ENCODE data around the gene SEMA3A. TPM values are rescaled to one million over a fixed set of nuclear protein-coding genes. Genes with fewer than 3 reads are reported as not detected.
A peak's percentile ranks its signal among the peaks of the same experiment; 100 is the strongest.

The SEMA3A gene
- total and polyA plus RNA-seq, 2 of the 4 experiments (the other 2 are of a cell fraction): 31.2 to 213 TPM

- peak overlapping the region; percentile 45; the same call in 1 of the 2 replicates for H2BK20ac ChIP-seq (ENCODE audit: low read depth, low read length)
- no TSS peak for BruUV-seq (replicated peaks)
- H4K91ac ChIP-seq (ENCODE audit: insufficient read depth, low read depth, low read length): peak overlapping the region; percentile 10; the same call in 1 of the 2 replicates
- DNase-seq: peak; percentile 52
- H3K79me1 ChIP-seq (ENCODE audit: low read depth in 1 of 2, low read length in 2 of 2): peaks cover 23 to 65% of the 10 kb centered on the region in 2 experiments
- H3K9me1 ChIP-seq (ENCODE audit: insufficient read depth, low read length): peaks cover 4% of the 10 kb centered on the region; the same call in 1 of the 2 replicates
- H3K9ac ChIP-seq (ENCODE audit: low read depth, low read length): no peak overlapping the region; the same call in 1 of the 2 replicates
- no peak overlapping the region for H2AK9ac ChIP-seq (replicated peaks; ENCODE audit: low read depth, low read length, poor library complexity)
- no peak overlapping the region for H2AFZ ChIP-seq (replicated peaks; ENCODE audit: low read length, poor library complexity)
- in situ Hi-C loops (cut with MboI; ENCODE audit: low sequenced_read_pairs): no loop called here
- peak overlapping the region; percentile 56; the same call in 1 of the 2 replicates for H3K4ac ChIP-seq (ENCODE audit: low read depth, low read length)
- H3K18ac ChIP-seq (ENCODE audit: low read depth, low read length): peak overlapping the region; percentile 94
- peak overlapping the region; percentile 83 for H3K4me2 ChIP-seq (ENCODE audit: low read depth, low read length)
- peak overlapping the region; percentile 82; the same call in 1 of the 2 replicates for H4K5ac ChIP-seq (ENCODE audit: low read depth, low read length)
- no peak overlapping the region for H3K4me3 ChIP-seq (ENCODE audit: insufficient read depth, low read depth, low read length)
- H3K27ac ChIP-seq (ENCODE audit: insufficient read depth, low read length): peak overlapping the region; percentile 14; the same call in 1 of the 2 replicates
- no peak overlapping the region; the same call in 1 of the 2 replicates for H3K56ac ChIP-seq (ENCODE audit: extremely low read depth, insufficient read depth, low read length)
- peak overlapping the region in 1 of 2 experiments; percentile 7; a peak in 2 of 4 replicates for H4K8ac ChIP-seq (ENCODE audit: low read depth in 2 of 2, low read length in 2 of 2)
- peaks cover 12% of the 10 kb centered on the region for H3K4me1 ChIP-seq (ENCODE audit: control insufficient read depth, insufficient read depth, low read length)
- H2BK5ac ChIP-seq (ENCODE audit: low read depth, low read length, poor library complexity, severe bottlenecking): peak overlapping the region; percentile 64
- 0 out of 3 replicates have a peak overlapping the region, but pooled peaks have one; percentile 62 for H2BK15ac ChIP-seq (ENCODE audit: low read depth, low read length)
- peak overlapping the region; percentile 66; the same call in 1 of the 2 replicates for H2BK120ac ChIP-seq (ENCODE audit: low read depth, low read length)
- CTCF ChIA-PET: no interaction called here
- H3K23ac ChIP-seq (ENCODE audit: low read depth, low read length): peak overlapping the region; percentile 35; the same call in 1 of the 2 replicates
- dilution Hi-C loops (cut with HindIII; ENCODE audit: low sequenced_read_pairs, unreplicated experiment): no loop called here
- H3K27me3 ChIP-seq (ENCODE audit: control insufficient read depth, insufficient read depth, low read length): no peaks in the 10 kb centered on the region
- no peak overlapping the region for H2AK5ac ChIP-seq (ENCODE audit: low read depth, low read length)
- no peak for ATAC-seq (ENCODE audit: low read depth)
- peak overlapping the region; percentile 33; the same call in 1 of the 2 replicates for H3K14ac ChIP-seq (replicated peaks; ENCODE audit: low read depth, low read length)
- H3K9me3 ChIP-seq (ENCODE audit: control insufficient read depth, insufficient read depth, low read length): no peaks in the 10 kb centered on the region
- no peaks in the 10 kb centered on the region; the same call in 1 of the 2 replicates for H3K36me3 ChIP-seq (ENCODE audit: control insufficient read depth, insufficient read depth, low read length)
- H4K20me1 ChIP-seq (ENCODE audit: insufficient read depth, low read length): peaks cover 3% of the 10 kb centered on the region; the same call in 1 of the 2 replicates
- intact Hi-C loops (cut with micrococcal nuclease): no loop called here
- no peak for TF ChIP-seq CHD1 (IDR thresholded peaks at IDR 0.05; ENCODE audit: low read depth, low read length)
- TF ChIP-seq BHLHE40 (IDR thresholded peaks at IDR 0.05; ENCODE audit: low read depth, low read length): 0 out of 2 replicates have a peak, but pooled peaks have one; percentile 14
- no peak for TF ChIP-seq CEBPB (IDR thresholded peaks at IDR 0.05; ENCODE audit: low read depth, low read length)
- no CpG with 5 or more reads among the region's 2 CpGs for WGBS, 2 experiments (ENCODE audit: extremely low coverage in 2 of 2, insufficient read length in 1 of 2)
- POLR2A ChIA-PET (ENCODE audit: unreplicated experiment): no interaction called here
Observed at GRCh38 chr7:84139986-84140729, 54.4 kb downstream of the SEMA3A start.
